Muscle layer of duodenum (tissue), 2 donors: ENCODE measurements around the gene ID2.
"Not testable (repeated sequence)": the region's sequence is repeated elsewhere in the genome, so short reads cannot be mapped to it uniquely, and the experiment has no call there.

ENCODE experiments used
- H3K27ac ChIP-seq: one replicate; pipeline ENCODE4 v1.7.0; 2013; ENCODE audit warnings: mild to moderate bottlenecking, low read length
- H3K27me3 ChIP-seq: one replicate; pipeline ENCODE4 v1.7.0; 2013; ENCODE audit warnings: low read depth, mild to moderate bottlenecking, control low read depth, low read length
- H3K36me3 ChIP-seq, 2 donors: one replicate each; pipeline ENCODE4 v1.7.0; 2013; ENCODE audit warnings: low read length in 2 of 2, control low read depth in 1 of 2, mild to moderate bottlenecking in 1 of 2; ENCODE audit not compliant: insufficient read depth in 2 of 2, control insufficient read depth in 1 of 2
- H3K4me1 ChIP-seq, 2 donors: one replicate each; pipeline ENCODE4 v1.7.0; 2013; ENCODE audit warnings: low read length in 2 of 2, mild to moderate bottlenecking in 2 of 2, control low read depth in 1 of 2, moderate library complexity in 1 of 2; ENCODE audit not compliant: insufficient read depth in 2 of 2, control insufficient read depth in 1 of 2
- H3K4me3 ChIP-seq, 2 donors: one replicate each; pipeline ENCODE4 v1.7.0; 2013; ENCODE audit warnings: low read length in 2 of 2, low read depth in 1 of 2, mild to moderate bottlenecking in 1 of 2
- H3K9me3 ChIP-seq, 2 donors: one replicate each; pipeline ENCODE4 v1.7.0; 2013; ENCODE audit warnings: low read length in 2 of 2, control low read depth in 1 of 2, mild to moderate bottlenecking in 1 of 2; ENCODE audit not compliant: control insufficient read depth in 1 of 2
- donor health status: healthy.

ID2 gene

GRCh38 chr2:8722986-8723385 lies 41.1 kb downstream of the ID2 start:
- Histone ChIP-seq H3K27me3 (no peaks in the 10 kb centered on the region), H3K9me3 (no peaks in the 10 kb centered on the region), H3K27ac (no peak overlapping the region), H3K36me3 (peaks cover 4 to 16% of the 10 kb centered on the region in 2 donors), H3K4me1 (no peaks in the 10 kb centered on the region), H3K4me3 (no peak overlapping the region)

GRCh38 chr2:8725838-8726237 lies 44.0 kb downstream of the ID2 start:
- no peak overlapping the region for H3K27ac ChIP-seq
- H3K36me3 ChIP-seq, result peaks cover 21 to 35% of the 10 kb centered on the region in 2 donors
- no peaks in the 10 kb centered on the region for H3K27me3 ChIP-seq
- H3K4me1 ChIP-seq, result no peaks in the 10 kb centered on the region
- H3K9me3 ChIP-seq, result no peaks in the 10 kb centered on the region
- H3K4me3 ChIP-seq, result no peak overlapping the region

DNA sequence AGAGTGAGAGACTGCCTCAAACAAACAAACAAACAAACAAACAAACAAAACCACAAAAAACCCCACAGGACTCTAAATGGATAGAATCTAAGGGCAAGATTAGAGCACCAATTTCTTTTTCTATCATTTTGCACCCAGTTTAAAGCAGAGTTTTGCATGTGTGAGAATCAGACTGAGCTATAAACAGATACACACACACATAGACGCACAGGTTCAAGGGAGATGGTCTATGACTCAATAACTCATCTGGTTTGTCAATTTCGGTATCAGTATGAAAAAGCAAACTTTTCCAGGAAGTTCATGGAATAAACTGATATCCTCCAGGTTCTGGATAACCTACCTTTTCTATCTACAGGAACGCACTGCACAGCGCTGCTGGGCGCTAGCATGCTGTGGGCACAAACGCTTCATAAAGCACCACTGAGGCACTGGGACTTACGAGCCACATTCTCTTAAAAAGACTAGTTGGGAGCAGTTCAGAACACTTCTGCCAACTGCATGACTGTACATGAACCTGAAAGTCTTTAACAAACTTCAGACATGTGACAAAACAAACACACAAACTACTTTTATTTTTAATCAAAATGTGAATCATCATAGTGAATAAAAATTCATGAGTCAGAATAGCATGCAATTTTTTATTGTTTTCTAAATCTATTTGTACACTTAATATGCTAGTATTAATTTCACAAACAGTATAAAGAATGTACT lies 46.6 kb downstream of the ID2 start:
- H3K27me3 ChIP-seq, result no peaks in the 10 kb centered on the region
- no peak overlapping the region for H3K4me3 ChIP-seq
- no peak overlapping the region for H3K27ac ChIP-seq
- peaks cover 43 to 58% of the 10 kb centered on the region in 2 donors for H3K36me3 ChIP-seq
- no peaks in the 10 kb centered on the region for H3K9me3 ChIP-seq
- no peaks in the 10 kb centered on the region for H3K4me1 ChIP-seq

GRCh38 chr2:8729101-8729500 lies 47.2 kb downstream of the ID2 start:
- peaks cover 48 to 64% of the 10 kb centered on the region in 2 donors for H3K36me3 ChIP-seq
- H3K27ac ChIP-seq, H3K9me3 ChIP-seq, H3K4me3 ChIP-seq, H3K27me3 ChIP-seq, H3K4me1 ChIP-seq: not testable (repeated sequence)

DNA sequence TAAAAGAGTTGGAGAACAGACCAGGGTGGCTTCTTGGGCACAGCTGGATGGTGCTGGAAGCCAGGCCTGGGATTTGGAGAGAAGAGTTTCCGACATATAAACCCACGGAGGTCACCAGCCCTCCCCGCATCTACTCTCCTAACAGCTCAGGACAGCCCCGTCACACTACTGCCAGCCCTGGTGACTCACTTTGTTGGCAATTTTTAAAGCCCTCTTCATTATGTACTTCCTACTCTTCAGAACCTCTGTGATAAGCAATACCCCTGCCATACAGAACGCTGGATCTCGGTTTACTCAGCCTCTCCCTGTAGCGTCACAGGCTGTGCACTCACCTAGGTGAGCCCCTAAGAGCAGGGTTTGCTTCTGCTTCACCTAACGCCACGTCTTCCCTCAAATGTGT lies 48.1 kb downstream of the ID2 start:
- H3K27me3 ChIP-seq, result no peaks in the 10 kb centered on the region
- no peaks in the 10 kb centered on the region for H3K4me1 ChIP-seq
- no peak overlapping the region for H3K27ac ChIP-seq
- H3K36me3 ChIP-seq, result peaks cover 48 to 66% of the 10 kb centered on the region in 2 donors
- no peaks in the 10 kb centered on the region for H3K9me3 ChIP-seq
- H3K4me3 ChIP-seq, result no peak overlapping the region

GRCh38 chr2:8732601-8733000 lies 50.7 kb downstream of the ID2 start:
- no peaks in the 10 kb centered on the region for H3K27me3 ChIP-seq

More at GRCh38 chr2:8732601-8733000, 50.7 kb downstream of the ID2 start:
- Histone ChIP-seq H3K27ac (no peak overlapping the region), H3K36me3 (peaks cover 49 to 61% of the 10 kb centered on the region in 2 donors), H3K4me1 (no peaks in the 10 kb centered on the region), H3K9me3 (no peaks in the 10 kb centered on the region), H3K4me3 (no peak overlapping the region)
